GM18520 (cell line): ENCODE measurements around the gene DDX39B.
A peak's percentile ranks its signal among the peaks of the same experiment; 100 is the strongest.
"Not testable (repeated sequence)": the region's sequence is repeated elsewhere in the genome, so short reads cannot be mapped to it uniquely, and the experiment has no call there.

Source experiments
- ATAC-seq: cut with Tn5 transposase; IDR thresholded peaks from one replicate; pipeline ENCODE4 v1.9.1; 2021; ENCODE audit not compliant: unreplicated experiment

DDX39B gene

DNA sequence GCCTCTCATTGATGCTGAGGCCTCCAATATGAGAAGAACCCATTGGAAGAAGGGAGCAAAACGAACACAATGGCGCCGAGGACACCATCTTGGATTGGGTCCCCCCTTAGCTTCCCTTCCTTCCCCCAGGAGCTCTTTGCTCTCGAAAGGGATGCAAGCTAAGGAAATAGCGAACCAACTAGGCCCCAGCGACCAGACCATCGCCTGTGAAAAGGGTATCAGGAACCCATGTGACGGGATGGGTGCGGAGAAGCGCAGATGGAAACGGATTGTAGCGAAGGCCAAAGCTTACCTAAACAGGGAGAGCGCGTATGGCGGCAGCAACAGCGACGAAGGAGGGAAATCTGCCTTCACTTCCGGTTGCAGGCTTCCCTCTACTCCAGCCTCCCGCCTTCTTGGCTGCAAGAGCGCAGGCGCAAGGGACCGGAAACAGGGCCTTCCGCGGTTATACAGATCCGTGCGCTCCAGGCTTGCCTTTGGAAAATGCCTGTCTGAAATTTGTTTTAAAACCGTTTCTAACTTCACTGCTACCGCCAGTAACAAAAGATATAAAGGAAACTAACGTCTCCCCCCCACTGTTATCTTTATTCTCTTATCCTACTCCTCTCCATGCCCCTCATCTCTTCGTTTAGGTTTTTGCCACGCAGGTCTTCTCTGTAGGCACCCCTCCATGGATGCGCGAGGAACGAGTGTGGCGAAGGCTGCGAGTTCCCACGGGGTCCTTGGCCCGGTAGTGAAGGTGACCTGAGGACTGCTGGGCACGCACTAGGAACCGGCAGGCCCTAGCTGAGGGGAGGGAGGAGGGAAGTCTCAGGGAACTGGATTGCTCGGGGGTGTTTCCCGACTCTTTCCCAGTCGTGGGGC, at the start of gene DDX39B:
DDX39B (minus strand) TSS at position 346 of the 864 bp plus-strand sequence. CDS start 1,471 bp downstream, outside the sequence.
- peak; percentile 54 for ATAC-seq

GRCh38 chr6:31590691-31591090, 48.9 kb upstream of the DDX39B start:
- not testable (repeated sequence) for ATAC-seq

DNA sequence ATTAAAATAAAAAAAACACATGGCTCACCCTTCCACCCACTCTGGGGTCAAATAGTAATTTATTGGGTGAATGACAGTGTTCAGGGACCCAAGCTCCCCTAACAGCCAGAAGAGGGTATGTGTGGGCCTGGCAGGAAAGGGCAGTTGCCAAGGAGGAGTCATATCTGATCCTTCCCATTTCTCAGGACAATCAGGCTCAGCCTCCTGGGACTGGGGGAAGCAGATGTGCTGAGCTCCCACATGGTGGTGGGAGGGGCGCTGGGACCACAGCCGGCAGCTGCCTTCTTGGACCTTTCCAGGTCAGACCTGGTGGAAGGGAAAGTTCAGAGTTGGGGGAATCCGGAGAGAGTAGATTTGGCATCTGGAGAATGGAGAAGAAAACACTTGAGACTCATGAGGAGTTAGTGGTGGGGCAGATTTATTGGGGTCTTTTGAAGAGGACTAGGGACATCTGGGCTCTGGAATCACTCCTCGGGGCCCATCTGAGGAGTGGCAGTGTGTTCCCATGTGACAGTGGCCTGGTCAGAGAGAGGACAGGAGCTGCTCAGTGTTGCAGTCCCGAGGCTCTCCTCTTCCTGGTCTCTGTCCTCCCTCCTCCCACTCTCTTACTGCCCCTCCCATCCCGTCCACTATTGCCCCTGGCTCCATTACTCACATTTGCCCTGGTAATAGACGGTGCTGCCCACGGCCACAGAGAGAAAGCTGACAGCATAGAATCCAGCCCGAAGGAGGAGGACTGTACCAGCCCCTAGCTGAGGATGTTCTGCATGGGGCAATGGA, 47.3 kb upstream of the DDX39B start:
- ATAC-seq = no peak

DNA sequence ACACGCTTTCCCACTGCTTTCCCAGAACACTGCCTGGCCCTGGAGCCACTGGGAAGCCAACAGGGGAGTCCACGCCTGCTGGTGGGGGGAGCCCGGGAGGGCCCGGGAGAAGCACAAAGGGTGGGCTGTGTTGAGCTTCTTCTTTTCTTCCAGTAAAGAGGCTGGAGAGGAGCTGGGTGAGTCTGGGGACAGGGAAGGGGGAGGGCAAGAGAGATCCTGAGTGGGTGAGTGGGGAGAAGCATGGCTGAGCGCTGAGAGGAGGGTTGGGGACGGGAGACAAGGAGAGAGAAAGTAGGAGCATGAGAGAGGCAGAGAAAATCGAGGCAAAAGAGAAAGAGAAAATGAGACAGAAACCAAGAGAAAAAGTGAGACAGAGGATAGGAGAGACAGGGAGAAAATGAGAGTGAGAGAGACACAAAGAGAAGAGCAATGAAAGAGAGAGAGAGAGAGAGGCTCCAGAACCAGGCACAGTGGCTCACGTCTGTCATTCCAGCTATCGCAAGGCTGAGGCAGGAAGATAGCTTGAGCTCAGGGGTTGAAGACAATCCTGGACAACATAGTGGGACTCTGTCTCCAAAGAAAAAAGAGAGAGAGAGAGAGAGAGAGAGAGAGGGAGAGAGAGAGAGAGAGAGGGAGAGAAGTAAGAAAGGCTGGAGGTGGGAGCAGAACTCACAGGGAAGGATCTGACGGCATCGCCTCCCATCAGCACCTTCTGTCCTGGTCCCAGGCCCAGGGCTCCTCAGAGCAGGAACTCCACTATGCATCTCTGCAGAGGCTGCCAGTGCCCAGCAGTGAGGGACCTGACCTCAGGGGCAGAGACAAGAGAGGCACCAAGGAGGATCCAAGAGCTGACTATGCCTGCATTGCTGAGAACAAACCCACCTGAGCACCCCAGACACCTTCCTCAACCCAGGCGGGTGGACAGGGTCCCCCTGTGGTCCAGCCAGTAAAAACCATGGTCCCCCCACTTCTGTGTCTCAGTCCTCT, 46.3 kb upstream of the DDX39B start:
- no peak for ATAC-seq

DNA sequence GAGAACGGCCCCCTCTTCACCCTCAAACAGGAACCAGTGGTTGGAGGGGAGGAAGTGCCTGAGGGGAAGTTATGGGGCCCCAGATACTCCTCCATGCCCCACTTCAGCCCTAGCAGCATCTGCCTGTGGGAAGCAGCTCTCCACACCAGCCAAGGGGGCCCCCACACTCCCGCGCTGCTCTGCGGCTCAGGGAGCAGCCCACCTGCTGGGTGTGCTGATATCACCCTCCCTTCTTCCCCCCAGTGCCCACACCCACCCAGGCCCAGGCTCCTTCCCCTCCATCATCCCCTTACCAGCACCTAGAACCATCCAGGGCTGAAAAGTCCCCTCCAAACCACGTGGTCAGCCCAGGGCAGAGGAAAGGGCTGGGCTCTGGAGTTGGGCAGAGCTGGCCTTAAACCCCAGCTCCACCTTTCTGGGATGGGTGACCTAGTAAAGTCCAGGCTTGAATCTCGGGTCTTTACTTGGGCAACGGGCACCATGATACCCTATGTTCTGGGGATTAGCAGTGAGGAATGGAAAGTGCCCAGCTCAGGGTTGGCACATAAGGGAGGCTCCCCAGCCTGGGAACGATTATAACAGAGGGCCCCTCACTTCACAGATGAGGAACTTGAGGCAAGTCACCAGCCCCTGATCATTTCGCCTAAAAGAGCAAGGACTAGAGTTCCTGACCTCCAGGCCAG, 44.9 kb upstream of the DDX39B start:
- no peak for ATAC-seq

- no peak for ATAC-seq
Observed at GRCh38 chr6:31586008-31586407, 44.2 kb upstream of the DDX39B start, which contains the start of gene LST1. LST1 (plus strand) TSS chr6:31586277; CDS start chr6:31587300, 1,023 bp downstream.

GRCh38 chr6:31585491-31585890, 43.7 kb upstream of the DDX39B start:
- ATAC-seq = no peak

DNA sequence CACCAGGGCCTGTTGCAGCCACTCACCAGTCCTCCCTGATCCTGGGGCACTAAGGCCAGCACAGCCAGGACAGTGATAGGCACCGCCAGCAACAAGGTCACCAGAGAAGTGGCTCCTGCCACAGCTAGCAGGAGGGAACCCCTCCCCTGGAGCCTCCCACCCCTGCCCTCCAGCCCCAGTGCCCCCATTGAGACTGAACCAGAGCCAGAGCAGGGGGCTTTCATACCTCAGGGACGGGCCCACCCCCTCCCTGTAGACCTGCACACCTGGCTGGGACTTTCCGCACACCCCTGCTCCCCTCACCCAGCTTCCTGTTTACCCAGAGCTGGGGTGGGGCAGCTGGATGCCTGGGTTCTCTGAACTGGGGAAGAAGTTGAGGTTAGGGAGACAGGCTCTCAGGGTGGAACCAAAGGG, 40.4 kb upstream of the DDX39B start, which contains the start of gene LTB:
LTB (minus strand) TSS at position 195 of the 414 bp plus-strand sequence; CDS start at position 188, 7 bp downstream.
- ATAC-seq = no peak

GRCh38 chr6:31581434-31582229, 39.8 kb upstream of the DDX39B start:
- no peak for ATAC-seq

GRCh38 chr6:31580807-31581433, 39.1 kb upstream of the DDX39B start:
- peak; percentile 44 for ATAC-seq

- ATAC-seq = no peak
Observed at GRCh38 chr6:31580438-31580740, 38.6 kb upstream of the DDX39B start.

GRCh38 chr6:31579546-31580437, 38.0 kb upstream of the DDX39B start:
- no peak for ATAC-seq

DNA sequence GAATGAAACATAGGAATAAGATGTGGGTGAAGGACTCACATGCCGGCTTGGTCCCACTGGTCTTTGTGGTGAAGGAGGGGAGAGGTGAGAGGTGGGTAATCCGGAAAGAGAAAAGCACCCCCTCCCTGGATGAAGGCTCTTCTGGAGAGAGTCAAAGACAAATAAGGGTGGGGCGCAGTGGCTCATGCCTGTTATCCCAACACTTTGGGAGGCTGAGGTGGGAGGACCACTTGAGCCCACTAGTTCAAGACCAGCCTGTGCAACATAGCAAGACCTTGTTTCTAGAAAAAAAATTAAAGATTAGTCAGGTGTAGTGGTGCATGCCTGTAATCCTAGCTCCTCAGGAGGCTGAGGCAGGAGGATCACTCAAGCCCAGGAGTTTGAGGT, 37.3 kb upstream of the DDX39B start:
- ATAC-seq = no peak

- ATAC-seq = no peak
Observed at GRCh38 chr6:31578184-31579118, 36.6 kb upstream of the DDX39B start.

- ATAC-seq = no peak
Observed at GRCh38 chr6:31577579-31577966, 35.8 kb upstream of the DDX39B start.

DNA sequence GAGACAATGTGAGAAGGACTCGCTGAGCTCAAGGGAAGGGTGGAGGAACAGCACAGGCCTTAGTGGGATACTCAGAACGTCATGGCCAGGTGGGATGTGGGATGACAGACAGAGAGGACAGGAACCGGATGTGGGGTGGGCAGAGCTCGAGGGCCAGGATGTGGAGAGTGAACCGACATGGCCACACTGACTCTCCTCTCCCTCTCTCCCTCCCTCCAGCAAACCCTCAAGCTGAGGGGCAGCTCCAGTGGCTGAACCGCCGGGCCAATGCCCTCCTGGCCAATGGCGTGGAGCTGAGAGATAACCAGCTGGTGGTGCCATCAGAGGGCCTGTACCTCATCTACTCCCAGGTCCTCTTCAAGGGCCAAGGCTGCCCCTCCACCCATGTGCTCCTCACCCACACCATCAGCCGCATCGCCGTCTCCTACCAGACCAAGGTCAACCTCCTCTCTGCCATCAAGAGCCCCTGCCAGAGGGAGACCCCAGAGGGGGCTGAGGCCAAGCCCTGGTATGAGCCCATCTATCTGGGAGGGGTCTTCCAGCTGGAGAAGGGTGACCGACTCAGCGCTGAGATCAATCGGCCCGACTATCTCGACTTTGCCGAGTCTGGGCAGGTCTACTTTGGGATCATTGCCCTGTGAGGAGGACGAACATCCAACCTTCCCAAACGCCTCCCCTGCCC, 35.2 kb upstream of the DDX39B start:
- no peak for ATAC-seq
